ENCODE measurements around the gene MARF1.

- TF ChIP-seq CTCF (IDR thresholded peaks at IDR 0.05) (no peak), POLR2A (IDR thresholded peaks at IDR 0.05) (no peak)
Measured at GRCh38 chr16:15667091-15667742, 24.3 kb upstream of the MARF1 start.

Measured in esophagus squamous epithelium (tissue), 4 donors.